ENCODE measurements around the gene ARHGDIG. TPM values are rescaled to one million over a fixed set of nuclear protein-coding genes. Genes with fewer than 3 reads are reported as not detected.

The ARHGDIG gene
- total RNA-seq, 1 donor from 2014 or later: 5.0 TPM

DNA sequence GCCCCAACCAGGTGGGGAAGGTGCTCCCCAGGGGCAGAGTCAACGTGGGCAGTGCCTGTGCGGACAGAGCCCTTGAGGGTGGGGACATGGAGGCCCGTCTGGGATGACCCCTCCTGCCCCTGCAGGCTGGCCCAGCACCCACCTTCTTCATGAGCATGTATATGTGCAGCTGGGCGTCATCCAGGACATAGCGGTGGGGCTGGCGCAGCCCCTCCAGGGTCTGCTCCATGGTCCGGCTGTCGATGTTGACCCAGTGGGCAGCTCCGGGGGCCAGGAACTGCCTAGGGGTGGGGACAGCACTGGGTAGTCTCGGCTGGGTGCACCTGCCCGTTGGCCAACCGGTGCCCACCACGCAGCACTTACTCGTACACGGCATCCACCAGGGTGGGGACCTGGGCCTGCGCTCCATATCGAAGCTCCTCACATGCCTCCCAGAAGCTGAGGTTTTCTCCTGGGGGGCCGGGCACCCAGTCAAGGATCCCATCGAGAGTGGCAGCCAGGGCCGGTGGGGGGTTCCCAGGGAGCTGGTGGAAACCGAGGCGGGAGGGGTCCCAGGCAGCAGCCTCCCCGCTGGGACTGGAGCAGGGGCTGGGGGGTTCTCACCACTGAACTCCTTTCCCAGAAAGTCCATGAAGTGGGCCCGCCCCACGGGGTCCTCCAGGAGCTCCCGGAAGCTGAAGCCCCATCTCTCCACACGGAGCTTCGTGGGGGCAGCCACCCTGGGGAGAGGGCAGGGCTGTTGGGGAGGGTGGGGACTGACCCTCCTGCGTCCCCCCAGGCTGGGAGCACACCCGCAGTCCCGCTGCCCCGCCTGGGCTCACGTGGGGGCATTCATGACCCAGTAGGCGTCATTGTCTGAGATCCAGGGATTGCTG is 9.8 kb upstream of the ARHGDIG start:
- no peak for DNase-seq (ENCODE audit: low read depth)
- H3K9me3 Mint-ChIP-seq (ENCODE audit: unreplicated experiment): no peaks in the 10 kb centered on the region
- no peak overlapping the region for H3K4me3 Mint-ChIP-seq (ENCODE audit: unreplicated experiment)
- no peaks in the 10 kb centered on the region for H3K36me3 ChIP-seq (ENCODE audit: insufficient read depth, low read length)
- H3K27me3 Mint-ChIP-seq (ENCODE audit: low read depth, unreplicated experiment): peaks cover 11% of the 10 kb centered on the region
- H3K4me3 ChIP-seq (ENCODE audit: insufficient read depth, low read depth, low read length): no peak overlapping the region
- no peak overlapping the region for H3K27ac ChIP-seq (ENCODE audit: low read depth, low read length)
- no peaks in the 10 kb centered on the region for H3K79me2 ChIP-seq (ENCODE audit: insufficient read depth, low read length)
- H3K27me3 ChIP-seq (ENCODE audit: insufficient read depth, low read length): no peaks in the 10 kb centered on the region
- H3K36me3 Mint-ChIP-seq (ENCODE audit: low read depth, unreplicated experiment): peaks cover 2% of the 10 kb centered on the region
- H3K4me1 ChIP-seq (ENCODE audit: insufficient read depth, low read length): peaks cover 4% of the 10 kb centered on the region
- no peaks in the 10 kb centered on the region for H3K4me1 Mint-ChIP-seq (ENCODE audit: low read depth, unreplicated experiment)
- no peak overlapping the region for H3K9ac ChIP-seq (ENCODE audit: low read length)
- FAIRE-seq: no peak
- H3K27ac Mint-ChIP-seq (ENCODE audit: unreplicated experiment): no peak overlapping the region
- H2AFZ ChIP-seq (ENCODE audit: low read depth, low read length): no peak overlapping the region
- no peaks in the 10 kb centered on the region for H4K20me1 ChIP-seq (ENCODE audit: insufficient read depth, low read length)
- no peak for TF ChIP-seq EZH2 (IDR thresholded peaks at IDR 0.05; ENCODE audit: insufficient read depth, low read length)
- TF ChIP-seq, protein P1, sequence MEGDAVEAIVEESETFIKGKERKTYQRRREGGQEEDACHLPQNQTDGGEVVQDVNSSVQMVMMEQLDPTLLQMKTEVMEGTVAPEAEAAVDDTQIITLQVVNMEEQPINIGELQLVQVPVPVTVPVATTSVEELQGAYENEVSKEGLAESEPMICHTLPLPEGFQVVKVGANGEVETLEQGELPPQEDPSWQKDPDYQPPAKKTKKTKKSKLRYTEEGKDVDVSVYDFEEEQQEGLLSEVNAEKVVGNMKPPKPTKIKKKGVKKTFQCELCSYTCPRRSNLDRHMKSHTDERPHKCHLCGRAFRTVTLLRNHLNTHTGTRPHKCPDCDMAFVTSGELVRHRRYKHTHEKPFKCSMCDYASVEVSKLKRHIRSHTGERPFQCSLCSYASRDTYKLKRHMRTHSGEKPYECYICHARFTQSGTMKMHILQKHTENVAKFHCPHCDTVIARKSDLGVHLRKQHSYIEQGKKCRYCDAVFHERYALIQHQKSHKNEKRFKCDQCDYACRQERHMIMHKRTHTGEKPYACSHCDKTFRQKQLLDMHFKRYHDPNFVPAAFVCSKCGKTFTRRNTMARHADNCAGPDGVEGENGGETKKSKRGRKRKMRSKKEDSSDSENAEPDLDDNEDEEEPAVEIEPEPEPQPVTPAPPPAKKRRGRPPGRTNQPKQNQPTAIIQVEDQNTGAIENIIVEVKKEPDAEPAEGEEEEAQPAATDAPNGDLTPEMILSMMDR (IDR thresholded peaks at IDR 0.05; ENCODE audit: insufficient read depth, low read depth, low read length): no peak
- no peaks in the 10 kb centered on the region for H3K9me3 ChIP-seq (ENCODE audit: insufficient read depth, low read depth, low read length)
- no peak overlapping the region for H3K4me2 ChIP-seq (ENCODE audit: low read length)

DNA sequence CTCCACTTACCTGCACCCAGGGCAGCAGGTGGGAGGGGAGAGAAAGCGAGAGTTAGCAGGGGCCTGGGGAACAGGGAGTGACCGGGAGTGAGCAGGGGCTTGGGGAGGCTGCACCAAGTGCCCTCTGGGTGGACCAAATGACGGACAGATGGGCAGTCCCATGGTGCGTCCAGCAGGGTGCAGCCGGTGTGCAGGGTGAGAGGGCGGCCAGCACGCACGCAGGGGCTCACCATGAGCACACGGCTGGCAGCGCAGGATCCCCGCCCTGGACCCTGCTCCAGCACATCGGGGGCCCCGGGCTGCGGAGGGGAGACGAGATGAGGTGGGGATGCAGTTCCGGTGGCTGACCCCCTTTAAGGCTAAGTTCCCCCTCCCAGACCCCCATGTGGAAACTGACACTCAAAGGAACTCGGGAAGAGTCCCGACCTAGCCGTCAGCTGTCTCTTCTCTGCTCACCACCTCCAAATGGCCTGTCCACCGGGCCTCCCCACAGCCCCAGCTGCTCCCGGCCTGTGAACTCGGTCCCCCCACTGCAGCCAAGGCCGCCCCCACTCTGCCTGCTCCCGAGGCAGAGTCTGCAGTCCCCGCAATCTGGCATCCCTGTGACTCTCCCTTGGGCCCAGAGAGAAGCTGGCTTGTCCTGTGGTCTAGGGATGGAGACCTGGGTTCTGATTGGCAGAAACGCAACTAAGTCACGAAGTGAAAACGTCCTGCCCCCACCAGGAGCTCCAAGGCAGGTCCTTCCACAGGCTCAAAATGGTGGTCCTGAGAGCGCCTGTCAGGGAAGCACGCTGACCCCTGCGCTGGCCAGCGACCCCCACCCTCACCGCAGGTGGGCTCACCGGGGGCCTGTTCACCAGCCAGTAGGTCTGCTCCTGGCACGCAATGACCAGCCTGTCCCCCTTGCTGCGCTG is 7.5 kb upstream of the ARHGDIG start:
- no peak overlapping the region for H3K27ac Mint-ChIP-seq (ENCODE audit: unreplicated experiment)
- no peak for DNase-seq (ENCODE audit: low read depth)
- no peak overlapping the region for H3K4me3 Mint-ChIP-seq (ENCODE audit: unreplicated experiment)
- peaks cover 2% of the 10 kb centered on the region for H3K36me3 Mint-ChIP-seq (ENCODE audit: low read depth, unreplicated experiment)
- Histone ChIP-seq H3K4me3 (ENCODE audit: insufficient read depth, low read depth, low read length) (no peak overlapping the region), H3K27ac (ENCODE audit: low read depth, low read length) (no peak overlapping the region), H3K9ac (ENCODE audit: low read length) (no peak overlapping the region), H3K4me1 (ENCODE audit: insufficient read depth, low read length) (peaks cover 4% of the 10 kb centered on the region), H4K20me1 (ENCODE audit: insufficient read depth, low read length) (no peaks in the 10 kb centered on the region), H3K27me3 (ENCODE audit: insufficient read depth, low read length) (no peaks in the 10 kb centered on the region), H2AFZ (ENCODE audit: low read depth, low read length) (no peak overlapping the region), H3K36me3 (ENCODE audit: insufficient read depth, low read length) (no peaks in the 10 kb centered on the region), H3K79me2 (ENCODE audit: insufficient read depth, low read length) (no peaks in the 10 kb centered on the region), H3K4me2 (ENCODE audit: low read length) (no peak overlapping the region), H3K9me3 (ENCODE audit: insufficient read depth, low read depth, low read length) (no peaks in the 10 kb centered on the region)
- no peaks in the 10 kb centered on the region for H3K9me3 Mint-ChIP-seq (ENCODE audit: unreplicated experiment)
- no peak for FAIRE-seq
- H3K27me3 Mint-ChIP-seq (ENCODE audit: low read depth, unreplicated experiment): peaks cover 20% of the 10 kb centered on the region
- H3K4me1 Mint-ChIP-seq (ENCODE audit: low read depth, unreplicated experiment): no peaks in the 10 kb centered on the region
- TF ChIP-seq, protein P1 (IDR thresholded peaks at IDR 0.05; ENCODE audit: insufficient read depth, low read depth, low read length): no peak
- TF ChIP-seq EZH2 (IDR thresholded peaks at IDR 0.05; ENCODE audit: insufficient read depth, low read length): no peak
